ENCODE results near the gene SPAST. TPM values are rescaled to one million over a fixed set of nuclear protein-coding genes. Genes with fewer than 3 reads are reported as not detected.

The SPAST gene
- total RNA-seq, 1 donor from 2014 or later = 14.7 TPM

DNA sequence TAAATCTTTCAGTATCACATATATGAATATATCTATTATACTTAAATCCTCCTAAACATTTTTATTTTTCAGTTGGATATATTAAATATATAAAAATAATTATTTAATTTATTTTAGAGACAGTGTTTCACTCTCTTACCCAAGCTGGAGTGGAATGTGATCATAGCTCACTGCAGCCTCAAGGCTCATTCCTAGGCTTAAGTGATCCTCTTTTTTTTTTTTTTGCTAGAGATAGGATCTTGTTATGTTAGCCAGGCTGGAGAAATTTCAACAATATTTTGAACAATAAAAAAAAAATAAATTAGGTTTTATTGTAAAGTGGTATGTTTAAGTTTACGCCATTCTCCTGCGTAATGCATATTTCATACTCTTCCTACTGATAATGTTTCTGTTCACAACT lies 4.2 kb downstream of the SPAST start:
- no peak overlapping the region for H3K4me3 ChIP-seq (ENCODE audit: low read depth, low read length)
- no peak for DNase-seq (ENCODE audit: low read depth)
- TF ChIP-seq CTCF (conservative IDR thresholded peaks at IDR 0.05; ENCODE audit: low read depth, low read length) = no peak

- no peak for DNase-seq (ENCODE audit: low read depth)
- H3K4me3 ChIP-seq (ENCODE audit: low read depth, low read length) = no peak overlapping the region
- no peak for TF ChIP-seq CTCF (conservative IDR thresholded peaks at IDR 0.05; ENCODE audit: low read depth, low read length)
Observed at GRCh38 chr2:32074134-32074506, 10.8 kb downstream of the SPAST start.

DNA sequence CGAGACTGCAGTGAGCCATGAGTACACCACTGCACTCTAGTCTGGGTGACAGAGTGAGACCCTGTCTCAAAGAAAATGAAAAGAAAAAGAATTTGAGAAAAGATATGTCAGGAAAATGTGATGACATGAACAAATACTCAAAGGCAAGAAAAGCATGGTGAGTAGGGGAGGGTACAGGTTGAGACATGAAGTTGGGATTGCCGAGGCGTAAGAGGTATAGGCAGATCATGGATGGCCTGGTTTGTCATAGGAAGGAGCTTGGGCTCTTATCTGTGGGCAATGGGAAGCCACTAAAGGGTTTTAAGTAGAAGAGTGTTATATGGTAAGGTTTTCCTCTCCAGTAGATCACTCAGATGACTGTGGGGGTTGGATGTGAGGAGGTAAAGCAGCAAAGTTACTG lies 32.3 kb downstream of the SPAST start:
- TF ChIP-seq CTCF (conservative IDR thresholded peaks at IDR 0.05; ENCODE audit: low read depth, low read length) = no peak
- DNase-seq (ENCODE audit: low read depth) = no peak
- no peak overlapping the region for H3K4me3 ChIP-seq (ENCODE audit: low read depth, low read length)

- H3K4me3 ChIP-seq (ENCODE audit: low read depth, low read length) = no peak overlapping the region
- no peak for TF ChIP-seq CTCF (conservative IDR thresholded peaks at IDR 0.05; ENCODE audit: low read depth, low read length)
- no peak for DNase-seq (ENCODE audit: low read depth)
Observed at GRCh38 chr2:32108111-32108510, 44.8 kb downstream of the SPAST start.

- TF ChIP-seq CTCF (conservative IDR thresholded peaks at IDR 0.05; ENCODE audit: low read depth, low read length) = no peak
- no peak for DNase-seq (ENCODE audit: low read depth)
- no peak overlapping the region for H3K4me3 ChIP-seq (ENCODE audit: low read depth, low read length)
Observed at GRCh38 chr2:32118055-32118454, 54.7 kb downstream of the SPAST start.

DNA sequence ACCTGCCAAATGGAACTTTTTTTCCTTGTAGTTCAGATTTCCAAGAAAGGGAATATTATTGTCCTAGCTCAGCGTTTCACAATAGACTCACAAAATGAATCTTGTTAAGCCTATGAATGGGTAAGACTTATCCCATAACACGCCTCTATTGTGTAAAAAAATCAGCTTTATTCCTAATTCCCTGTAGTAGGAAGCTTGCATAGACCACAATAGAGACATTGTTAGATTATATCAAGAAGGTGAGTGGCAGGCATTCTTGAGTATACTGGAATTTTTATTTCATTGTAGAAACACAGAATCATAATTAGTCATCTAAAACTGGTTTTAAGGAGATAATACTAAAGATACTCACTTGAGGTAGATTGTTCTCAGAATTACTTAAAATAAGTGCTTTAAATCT lies 55.8 kb downstream of the SPAST start:
- DNase-seq (ENCODE audit: low read depth) = no peak
- no peak for TF ChIP-seq CTCF (conservative IDR thresholded peaks at IDR 0.05; ENCODE audit: low read depth, low read length)

DNA sequence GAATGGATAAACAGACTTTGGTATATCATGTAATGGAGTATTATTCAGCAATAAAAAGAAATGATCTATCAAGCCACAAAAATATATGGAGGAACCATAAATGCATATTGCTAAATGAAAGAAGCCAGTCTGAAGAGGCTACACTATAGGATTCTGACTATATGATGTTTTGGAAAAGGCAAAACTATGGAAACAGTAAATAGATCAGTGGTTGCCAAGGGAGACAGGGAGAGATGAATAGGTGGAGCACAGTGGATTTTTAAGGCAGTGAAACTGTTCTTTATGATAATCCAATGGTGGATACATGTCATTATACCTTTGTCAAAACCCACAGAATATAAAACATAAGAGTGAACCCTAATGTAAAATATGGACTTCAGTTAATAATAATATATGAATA lies 61.3 kb downstream of the SPAST start:
- DNase-seq (ENCODE audit: low read depth) = no peak
- no peak overlapping the region for H3K4me3 ChIP-seq (ENCODE audit: low read depth, low read length)
- TF ChIP-seq CTCF (conservative IDR thresholded peaks at IDR 0.05; ENCODE audit: low read depth, low read length) = no peak

More for the DNA sequence above, 55.8 kb downstream of the SPAST start:
- no peak overlapping the region for H3K4me3 ChIP-seq (ENCODE audit: low read depth, low read length)
